Tibial nerve (tissue), 3 donors: ENCODE measurements around the gene AGO3.

ENCODE experiments used
- CTCF ChIP-seq, 5 experiments: fragments of 200-600 bp in 3 of 5; fragments of 450-650 bp in 2 of 5; sonication (generic) in 3 of 5; IDR thresholded peaks; one replicate each; pipeline ENCODE4 v1.5.1; 2016 to 2019; ENCODE audit warnings: antibody characterized with exemption in 5 of 5, mild to moderate bottlenecking in 3 of 5, moderate library complexity in 2 of 5
- POLR2A ChIP-seq, 2 donors: fragments of 450-650 bp; IDR thresholded peaks; one replicate each; pipeline ENCODE4 v1.6.1; 2017; ENCODE audit warnings: antibody characterized with exemption in 2 of 2, mild to moderate bottlenecking in 2 of 2, moderate library complexity in 2 of 2

- TF ChIP-seq POLR2A (IDR thresholded peaks at IDR 0.05) = no peak
- no peak for TF ChIP-seq CTCF (IDR thresholded peaks at IDR 0.05)
Measured at GRCh38 chr1:36034692-36035091, 103.8 kb downstream of the AGO3 start.
